Left lung (tissue), 10 donors: ENCODE data around the gene GCNT1. TPM values are rescaled to one million over a fixed set of nuclear protein-coding genes. Genes with fewer than 3 reads are reported as not detected.

Source experiments
- ATAC-seq: fragments of 200-7000 bp; cut with Tn5 transposase; one replicate; pipeline ENCODE4 v1.9.1; 2020; ENCODE audit warnings: moderate library complexity
- DNase-seq, 4 donors: peaks; one replicate each; pipeline ENCODE4 v3.0.0-alpha.2; 2013 to 2020
- H3K27ac ChIP-seq, 2 donors: fragments of 200-600 bp; sonication (generic) in 1 of 2; one replicate each; pipeline versions ENCODE4 v1.5.0 to v1.8.0; 2020 to 2021
- H3K27me3 ChIP-seq, 2 donors: fragments of 200-600 bp; sonication (generic) in 1 of 2; one replicate each; pipeline versions ENCODE4 v1.5.0 to v1.8.0; 2020 to 2021
- H3K36me3 ChIP-seq, 2 donors: fragments of 200-600 bp; sonication (generic) in 1 of 2; one replicate each; pipeline versions ENCODE4 v1.5.0 to v1.8.0; 2020 to 2021
- H3K4me1 ChIP-seq, 2 donors: fragments of 200-600 bp; one replicate each; pipeline ENCODE4 v1.8.0; 2021
- H3K4me3 ChIP-seq, 2 donors: fragments of 200-600 bp; sonication (generic) in 1 of 2; one replicate each; pipeline versions ENCODE4 v1.5.0 to v1.8.0; 2020 to 2021; ENCODE audit warnings: mild to moderate bottlenecking in 1 of 2
- H3K9me3 ChIP-seq, 2 donors: fragments of 200-600 bp; sonication (generic) in 1 of 2; one replicate each; pipeline versions ENCODE4 v1.5.0 to v1.8.0; 2020 to 2021
- CTCF ChIP-seq, 2 donors: fragments of 200-600 bp; sonication (generic) in 1 of 2; IDR thresholded peaks; one replicate each; pipeline versions ENCODE4 v1.5.0 to v1.8.0; 2021; ENCODE audit warnings: antibody characterized with exemption in 2 of 2
- intact Hi-C, 2 donors: fragments of 100-400 bp; cut with DNase I; formaldehyde crosslinking; loops; one replicate each; pipeline versions ENCODE4 v1.11.2 to v1.14.2; 2022
- polyA plus RNA-seq, 6 donors: library from polyadenylated mRNA; unstranded; fragments of 120-200 nt; gene quantifications; one replicate each; pipeline ENCODE4 v1.2.1, GENCODE V29; 2013; ENCODE audit not compliant: insufficient read length in 6 of 6
- total RNA-seq, 2 donors: library from RNA; stranded (reverse); fragmentation: NEBNext Ultra II Directional; extraction: Animal tissue kit (Norgen Biotek cat#: 25700); gene quantifications; one replicate each; pipeline ENCODE4 v1.2.1, GENCODE V29; 2021
- donor health status: DM: no; HTN: yes; CAD: no.
- donor health status: DM: no; HTN: no; CAD: no.

GCNT1 gene
- total and polyA plus RNA-seq, 8 donors: 4.6 to 17.0 (median 5.7) TPM

- H3K4me1 ChIP-seq: no peaks in the 10 kb centered on the region
- no peaks in the 10 kb centered on the region for H3K9me3 ChIP-seq
- ATAC-seq: no peak
- DNase-seq: no peak
- H3K4me3 ChIP-seq: no peak overlapping the region
- H3K27me3 ChIP-seq: no peaks in the 10 kb centered on the region
- intact Hi-C loops: no loop called here
- TF ChIP-seq CTCF (IDR thresholded peaks at IDR 0.05): no peak
- peaks cover 0 to 14% of the 10 kb centered on the region in 2 donors for H3K36me3 ChIP-seq
- no peak overlapping the region for H3K27ac ChIP-seq
Observed at GRCh38 chr9:76500061-76500460, 41.1 kb downstream of the GCNT1 start.

GRCh38 chr9:76502746-76503145 is 43.8 kb downstream of the GCNT1 start:
- H3K9me3 ChIP-seq: no peaks in the 10 kb centered on the region

GRCh38 chr9:76510041-76510440 is 51.1 kb downstream of the GCNT1 start:
- Histone ChIP-seq H3K27me3 (no peaks in the 10 kb centered on the region), H3K36me3 (no peaks in the 10 kb centered on the region), H3K27ac (no peak overlapping the region), H3K4me1 (no peaks in the 10 kb centered on the region), H3K4me3 (no peak overlapping the region), H3K9me3 (no peaks in the 10 kb centered on the region)
- intact Hi-C loops: no loop called here
- DNase-seq (no peak), ATAC-seq (no peak)
- no peak for TF ChIP-seq CTCF (IDR thresholded peaks at IDR 0.05)

More at GRCh38 chr9:76502746-76503145, 43.8 kb downstream of the GCNT1 start:
- H3K27ac ChIP-seq: no peak overlapping the region
- H3K4me3 ChIP-seq: no peak overlapping the region
- DNase-seq (no peak), ATAC-seq (no peak)
- intact Hi-C loops: no loop called here
- H3K4me1 ChIP-seq: no peaks in the 10 kb centered on the region
- no peak for TF ChIP-seq CTCF (IDR thresholded peaks at IDR 0.05)
- H3K27me3 ChIP-seq: no peaks in the 10 kb centered on the region
- peaks cover 0 to 14% of the 10 kb centered on the region in 2 donors for H3K36me3 ChIP-seq

GRCh38 chr9:76510446-76510845 is 51.5 kb downstream of the GCNT1 start:
- H3K4me3 ChIP-seq: no peak overlapping the region
- ATAC-seq: no peak
- intact Hi-C loops: no loop called here
- no peak for TF ChIP-seq CTCF (IDR thresholded peaks at IDR 0.05)
- no peaks in the 10 kb centered on the region for H3K4me1 ChIP-seq
- H3K36me3 ChIP-seq: no peaks in the 10 kb centered on the region
- no peaks in the 10 kb centered on the region for H3K27me3 ChIP-seq
- DNase-seq: no peak
- no peaks in the 10 kb centered on the region for H3K9me3 ChIP-seq
- H3K27ac ChIP-seq: no peak overlapping the region

DNA sequence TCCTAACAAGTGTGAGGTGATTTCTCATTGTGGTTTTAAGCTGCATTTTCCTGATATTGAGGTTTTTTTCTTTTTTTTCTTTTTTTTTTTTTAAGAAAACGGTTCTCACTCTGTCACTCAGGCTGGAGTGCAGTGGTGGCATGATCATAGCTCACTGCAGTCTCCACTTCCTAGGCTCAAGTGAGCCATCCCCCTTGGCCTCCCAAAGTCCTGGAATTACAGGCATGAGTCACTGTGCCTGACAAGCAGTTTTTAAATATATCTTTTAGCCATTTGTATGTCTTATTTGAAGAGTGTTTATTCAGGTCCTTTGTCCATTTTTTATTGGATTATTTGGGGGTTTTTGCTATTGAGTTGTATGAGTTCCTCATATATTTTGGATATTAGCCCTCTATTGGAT is 53.8 kb downstream of the GCNT1 start:
- H3K9me3 ChIP-seq: no peaks in the 10 kb centered on the region
- DNase-seq (no peak), ATAC-seq (peak; percentile 30)
- no peak overlapping the region for H3K4me3 ChIP-seq
- H3K4me1 ChIP-seq: no peaks in the 10 kb centered on the region
- H3K27ac ChIP-seq: no peak overlapping the region
- intact Hi-C loops: no loop called here
- TF ChIP-seq CTCF (IDR thresholded peaks at IDR 0.05): no peak
- H3K27me3 ChIP-seq: no peaks in the 10 kb centered on the region
- no peaks in the 10 kb centered on the region for H3K36me3 ChIP-seq
